ENCODE results near the gene ZNF786.
"Not testable (repeated sequence)": the region's sequence is repeated elsewhere in the genome, so short reads cannot be mapped to it uniquely, and the experiment has no call there.

ZNF786 gene

GRCh38 chr7:149090397-149091195 is at the start of gene ZNF786:
Gene ZNF786, minus strand, starts transcription at chr7:149090718. Its CDS starts 78 bp downstream, at chr7:149090640.
- peak; percentile 94 for DNase-seq

GRCh38 chr7:149136118-149136517 is 45.6 kb upstream of the ZNF786 start:
- no peak for DNase-seq

GRCh38 chr7:149133028-149133710 is 42.7 kb upstream of the ZNF786 start:
- no peak for DNase-seq

- no peak for DNase-seq
Measured at GRCh38 chr7:149130572-149131198, 40.2 kb upstream of the ZNF786 start.

GRCh38 chr7:149126662-149127266 is 36.2 kb upstream of the ZNF786 start:
- DNase-seq, result peak; percentile 73

GRCh38 chr7:149125863-149126661 is 35.5 kb upstream of the ZNF786 start, which contains the start of gene ZNF425:
Gene ZNF425, minus strand, starts transcription at chr7:149126324. Its CDS starts 111 bp downstream, at chr7:149126213.
- DNase-seq, result peak; percentile 96

GRCh38 chr7:149125189-149125862 is 34.8 kb upstream of the ZNF786 start:
- DNase-seq, result no peak

GRCh38 chr7:149109969-149110368 is 19.5 kb upstream of the ZNF786 start:
- no peak for DNase-seq

- no peak for DNase-seq
Measured at GRCh38 chr7:149104749-149105148, 14.2 kb upstream of the ZNF786 start.

- DNase-seq, result no peak
Measured at GRCh38 chr7:149104214-149104613, 13.7 kb upstream of the ZNF786 start.

- DNase-seq, result no peak
Measured at GRCh38 chr7:149103424-149103823, 12.9 kb upstream of the ZNF786 start.

- DNase-seq, result no peak
Measured at GRCh38 chr7:149102666-149103065, 12.1 kb upstream of the ZNF786 start.

- no peak for DNase-seq
Measured at GRCh38 chr7:149100821-149101220, 10.3 kb upstream of the ZNF786 start.

- DNase-seq, result no peak
Measured at GRCh38 chr7:149099058-149099457, 8.5 kb upstream of the ZNF786 start.

- DNase-seq, result no peak
Measured at GRCh38 chr7:149097088-149097487, 6.6 kb upstream of the ZNF786 start.

- DNase-seq, result no peak
Measured at GRCh38 chr7:149093228-149093627, 2.7 kb upstream of the ZNF786 start.

- not testable (repeated sequence) for DNase-seq
Measured at GRCh38 chr7:149092244-149092643, 1.7 kb upstream of the ZNF786 start.

GRCh38 chr7:149087376-149087775 is 3.1 kb downstream of the ZNF786 start:
- DNase-seq, result no peak

GRCh38 chr7:149085866-149086265 is 4.7 kb downstream of the ZNF786 start:
- no peak for DNase-seq

- no peak for DNase-seq
Measured at GRCh38 chr7:149084407-149084806, 6.1 kb downstream of the ZNF786 start.

GRCh38 chr7:149081914-149082313 is 8.6 kb downstream of the ZNF786 start:
- no peak for DNase-seq

GRCh38 chr7:149077594-149077993 is 12.9 kb downstream of the ZNF786 start:
- no peak for DNase-seq

Measured in right hindlimb (tissue), 1 donor.